ENCODE results near the gene AP2A2.

The AP2A2 gene

GRCh38 chr11:986952-987305, 61.3 kb downstream of the AP2A2 start:
- Histone ChIP-seq H3K9me2 (replicated peaks; ENCODE audit: control insufficient read depth, low read length) (no peaks in the 10 kb centered on the region), H3K36me3 (ENCODE audit: control insufficient read depth, low read length) (peaks cover 34% of the 10 kb centered on the region; the same call in 1 of the 2 replicates), H4K20me1 (ENCODE audit: control insufficient read depth, insufficient read depth, low read depth, low read length) (no peaks in the 10 kb centered on the region), H3K27me3 (ENCODE audit: control insufficient read depth, low read length) (no peaks in the 10 kb centered on the region), H3K4me1 (ENCODE audit: control insufficient read depth, low read length) (no peaks in the 10 kb centered on the region), H3K27ac (ENCODE audit: low read depth, low read length) (no peak overlapping the region), H3K9me3 (ENCODE audit: control insufficient read depth, insufficient read depth, low read length) (no peaks in the 10 kb centered on the region), H3K4me2 (ENCODE audit: low read length) (no peak overlapping the region), H3K4me3 (ENCODE audit: low read length) (no peak overlapping the region), H3K79me2 (ENCODE audit: control insufficient read depth, low read length) (no peaks in the 10 kb centered on the region), H3F3A (ENCODE audit: control insufficient read depth, insufficient read depth) (no peaks in the 10 kb centered on the region)
- no peak for TF ChIP-seq EZH2phosphoT487 (IDR thresholded peaks at IDR 0.05; ENCODE audit: borderline replicate concordance, low read length)
- no peak for TF ChIP-seq CTCF (IDR thresholded peaks at IDR 0.05; ENCODE audit: low read depth, low read length, poor library complexity, severe bottlenecking)

DNA sequence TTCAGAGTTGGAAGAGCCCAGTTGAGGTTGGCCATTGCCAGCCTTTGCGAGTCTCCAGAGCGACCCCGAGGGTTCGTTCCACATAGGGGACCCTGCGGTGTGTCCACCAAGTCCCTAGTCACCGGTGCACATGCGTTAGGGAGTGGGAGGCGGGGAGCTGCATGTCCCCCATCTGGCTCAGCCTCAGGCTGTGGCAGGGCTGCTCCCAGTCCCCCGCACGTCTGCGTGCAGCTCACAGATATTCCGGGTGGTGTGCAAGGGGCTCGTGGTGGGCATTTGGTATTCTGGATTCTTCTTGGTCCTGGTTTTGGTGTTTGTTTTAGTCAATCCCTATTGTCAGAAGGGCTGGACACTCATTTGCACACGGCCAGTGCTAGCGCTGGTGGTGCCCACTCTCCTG, 62.0 kb downstream of the AP2A2 start:
- no peak overlapping the region for H3K4me2 ChIP-seq (ENCODE audit: low read length)
- no peak overlapping the region for H3K27ac ChIP-seq (ENCODE audit: low read depth, low read length)
- no peak overlapping the region for H3K4me3 ChIP-seq (ENCODE audit: low read length)
- no peak for TF ChIP-seq CTCF (IDR thresholded peaks at IDR 0.05; ENCODE audit: low read depth, low read length, poor library complexity, severe bottlenecking)
- no peak for TF ChIP-seq EZH2phosphoT487 (IDR thresholded peaks at IDR 0.05; ENCODE audit: borderline replicate concordance, low read length)
- H4K20me1 ChIP-seq (ENCODE audit: control insufficient read depth, insufficient read depth, low read depth, low read length), result no peaks in the 10 kb centered on the region
- H3K79me2 ChIP-seq (ENCODE audit: control insufficient read depth, low read length), result no peaks in the 10 kb centered on the region
- no peaks in the 10 kb centered on the region for H3K27me3 ChIP-seq (ENCODE audit: control insufficient read depth, low read length)
- no peaks in the 10 kb centered on the region for H3K4me1 ChIP-seq (ENCODE audit: control insufficient read depth, low read length)
- H3K36me3 ChIP-seq (ENCODE audit: control insufficient read depth, low read length), result peaks cover 38% of the 10 kb centered on the region; the same call in 1 of the 2 replicates
- H3K9me2 ChIP-seq (replicated peaks; ENCODE audit: control insufficient read depth, low read length), result no peaks in the 10 kb centered on the region
- H3K9me3 ChIP-seq (ENCODE audit: control insufficient read depth, insufficient read depth, low read length), result no peaks in the 10 kb centered on the region
- H3F3A ChIP-seq (ENCODE audit: control insufficient read depth, insufficient read depth), result no peaks in the 10 kb centered on the region

DNA sequence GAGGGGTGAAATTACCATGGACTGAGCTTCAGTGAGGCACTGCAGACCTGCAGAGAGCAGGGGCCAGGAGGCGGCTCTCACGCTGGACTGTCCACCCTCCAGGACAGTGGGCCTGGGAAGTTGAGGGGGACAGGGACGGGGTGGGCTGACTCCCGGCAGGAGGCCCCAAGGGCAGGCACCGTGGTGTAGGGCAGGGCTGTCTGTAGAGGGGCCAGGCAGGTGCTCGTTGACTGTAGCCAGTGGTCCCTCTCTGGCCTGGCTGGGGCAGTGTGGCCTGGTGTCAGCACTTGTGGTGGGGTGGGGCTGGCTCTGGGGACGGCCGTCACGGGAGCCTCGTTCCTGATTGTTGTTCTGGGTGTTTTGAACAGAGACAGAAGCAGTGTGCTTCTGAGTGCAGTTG, 64.4 kb downstream of the AP2A2 start:
- no peak overlapping the region for H3K27ac ChIP-seq (ENCODE audit: low read depth, low read length)
- H3K79me2 ChIP-seq (ENCODE audit: control insufficient read depth, low read length), result no peaks in the 10 kb centered on the region
- H3K4me2 ChIP-seq (ENCODE audit: low read length), result no peak overlapping the region
- no peaks in the 10 kb centered on the region for H4K20me1 ChIP-seq (ENCODE audit: control insufficient read depth, insufficient read depth, low read depth, low read length)
- H3K36me3 ChIP-seq (ENCODE audit: control insufficient read depth, low read length), result peaks cover 46% of the 10 kb centered on the region
- H3K9me3 ChIP-seq (ENCODE audit: control insufficient read depth, insufficient read depth, low read length), result peaks cover 3% of the 10 kb centered on the region; the same call in 1 of the 2 replicates
- no peaks in the 10 kb centered on the region for H3K4me1 ChIP-seq (ENCODE audit: control insufficient read depth, low read length)
- 0 out of 2 replicates have a peak, but pooled peaks cover 2% of the 10 kb centered on the region for H3F3A ChIP-seq (ENCODE audit: control insufficient read depth, insufficient read depth)
- H3K27me3 ChIP-seq (ENCODE audit: control insufficient read depth, low read length), result no peaks in the 10 kb centered on the region
- H3K9me2 ChIP-seq (replicated peaks; ENCODE audit: control insufficient read depth, low read length), result no peaks in the 10 kb centered on the region
- H3K4me3 ChIP-seq (ENCODE audit: low read length), result no peak overlapping the region
- TF ChIP-seq CTCF (IDR thresholded peaks at IDR 0.05; ENCODE audit: low read depth, low read length, poor library complexity, severe bottlenecking) (no peak), EZH2phosphoT487 (IDR thresholded peaks at IDR 0.05; ENCODE audit: borderline replicate concordance, low read length) (no peak)
